Skeletal muscle tissue (tissue), 4 donors: ENCODE data around the gene ARHGEF33. TPM values are rescaled to one million over a fixed set of nuclear protein-coding genes. Genes with fewer than 3 reads are reported as not detected.

ENCODE experiments used
- H3K27ac ChIP-seq: one replicate; pipeline ENCODE4 v1.7.0; 2013; ENCODE audit warnings: mild to moderate bottlenecking, low read depth, low read length, inconsistent platforms
- H3K27me3 ChIP-seq, 3 donors: one replicate each; pipeline ENCODE4 v1.7.0; 2013; ENCODE audit warnings: low read length in 3 of 3; ENCODE audit not compliant: control insufficient read depth in 3 of 3, insufficient read depth in 3 of 3
- H3K36me3 ChIP-seq, 3 donors: one replicate each; pipeline ENCODE4 v1.7.0; 2013; ENCODE audit warnings: low read length in 3 of 3; ENCODE audit not compliant: control insufficient read depth in 3 of 3, insufficient read depth in 3 of 3
- H3K4me1 ChIP-seq, 3 donors: one replicate each; pipeline ENCODE4 v1.7.0; 2013; ENCODE audit warnings: low read length in 3 of 3, mild to moderate bottlenecking in 3 of 3; ENCODE audit not compliant: control insufficient read depth in 3 of 3, insufficient read depth in 3 of 3
- H3K4me3 ChIP-seq, 3 donors: one replicate each; pipeline ENCODE4 v1.7.0; 2013; ENCODE audit warnings: low read length in 3 of 3
- H3K9ac ChIP-seq, 3 donors: one replicate each; pipeline ENCODE4 v1.7.0; 2013; ENCODE audit warnings: low read length in 3 of 3, mild to moderate bottlenecking in 3 of 3, moderate library complexity in 2 of 3, low read depth in 1 of 3
- H3K9me3 ChIP-seq, 3 donors: one replicate each; pipeline ENCODE4 v1.7.0; 2013; ENCODE audit warnings: low read length in 3 of 3; ENCODE audit not compliant: control insufficient read depth in 3 of 3
- total RNA-seq: library from RNA; depleted of rRNA; stranded (reverse); fragments of >200 nt; gene quantifications from one replicate; pipeline ENCODE4 v1.2.3, GENCODE V29; 2014
- donor health status: Osteomylitis.

The ARHGEF33 gene
- total RNA-seq, 1 donor from 2014 or later: under 0.01 TPM

GRCh38 chr2:38948387-38948882, 58.8 kb downstream of the ARHGEF33 start:
- no peaks in the 10 kb centered on the region for H3K4me1 ChIP-seq
- H3K9ac ChIP-seq: no peak overlapping the region
- H3K9me3 ChIP-seq: no peaks in the 10 kb centered on the region

DNA sequence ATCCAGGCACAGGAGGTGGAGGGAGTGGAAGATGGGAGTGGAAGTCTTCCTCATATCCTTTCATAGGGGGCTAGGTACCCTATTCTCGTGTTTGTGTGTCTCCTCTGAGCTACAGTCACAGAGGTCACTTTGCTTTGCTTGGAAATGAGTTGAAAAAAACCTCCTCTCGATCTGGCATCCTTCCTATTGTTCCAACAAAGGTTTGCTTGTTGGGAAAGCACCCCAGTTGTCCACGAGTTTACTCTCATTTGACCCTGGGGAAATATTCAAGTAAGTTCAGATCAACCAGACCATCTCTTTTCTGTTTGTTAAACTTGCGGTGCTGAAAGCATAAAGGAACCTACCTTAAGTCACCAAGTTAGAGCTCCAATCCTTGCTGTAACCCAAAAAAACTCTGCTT, 59.3 kb downstream of the ARHGEF33 start:
- Histone ChIP-seq H3K4me1 (no peaks in the 10 kb centered on the region), H3K36me3 (no peaks in the 10 kb centered on the region), H3K9me3 (no peaks in the 10 kb centered on the region), H3K27ac (no peak overlapping the region), H3K27me3 (no peaks in the 10 kb centered on the region), H3K4me3 (no peak overlapping the region), H3K9ac (no peak overlapping the region)

More at GRCh38 chr2:38948387-38948882, 58.8 kb downstream of the ARHGEF33 start:
- H3K36me3 ChIP-seq: no peaks in the 10 kb centered on the region
- no peaks in the 10 kb centered on the region for H3K27me3 ChIP-seq
- no peak overlapping the region for H3K4me3 ChIP-seq
- H3K27ac ChIP-seq: no peak overlapping the region

- Histone ChIP-seq H3K27ac (no peak overlapping the region), H3K9me3 (no peaks in the 10 kb centered on the region), H3K9ac (no peak overlapping the region), H3K36me3 (no peaks in the 10 kb centered on the region), H3K4me1 (no peaks in the 10 kb centered on the region), H3K27me3 (no peaks in the 10 kb centered on the region), H3K4me3 (no peak overlapping the region)
Observed at GRCh38 chr2:38951766-38952165, 62.1 kb downstream of the ARHGEF33 start.

DNA sequence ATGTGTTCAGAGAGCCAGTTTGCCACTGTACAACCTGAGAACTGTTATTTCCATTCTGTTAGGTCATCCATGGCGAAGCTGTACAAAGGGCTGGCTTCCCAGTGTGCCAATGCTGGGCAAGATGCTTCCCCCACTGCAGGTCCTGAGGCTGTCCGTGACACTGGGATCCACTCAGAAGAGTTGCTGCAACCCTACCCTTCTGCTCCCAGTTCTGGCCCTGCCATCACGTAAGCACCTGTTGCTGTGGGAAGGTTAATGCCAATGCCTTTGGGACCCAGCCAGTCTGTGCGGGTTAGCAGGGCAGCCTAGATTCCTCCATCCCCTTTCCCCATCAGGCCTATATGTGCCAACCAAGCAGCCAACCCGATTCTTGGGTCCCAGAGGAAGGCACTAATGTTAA, 68.3 kb downstream of the ARHGEF33 start:
- H3K4me1 ChIP-seq: peaks cover 13 to 18% (median 17%) of the 10 kb centered on the region in 3 donors
- H3K27me3 ChIP-seq: peaks cover 0 to 2% (median 0%) of the 10 kb centered on the region in 3 donors
- H3K9me3 ChIP-seq: peaks cover 0 to 3% (median 0%) of the 10 kb centered on the region in 3 donors
- H3K36me3 ChIP-seq: no peaks in the 10 kb centered on the region
- no peak overlapping the region for H3K27ac ChIP-seq
- H3K9ac ChIP-seq: no peak overlapping the region
- no peak overlapping the region for H3K4me3 ChIP-seq

DNA sequence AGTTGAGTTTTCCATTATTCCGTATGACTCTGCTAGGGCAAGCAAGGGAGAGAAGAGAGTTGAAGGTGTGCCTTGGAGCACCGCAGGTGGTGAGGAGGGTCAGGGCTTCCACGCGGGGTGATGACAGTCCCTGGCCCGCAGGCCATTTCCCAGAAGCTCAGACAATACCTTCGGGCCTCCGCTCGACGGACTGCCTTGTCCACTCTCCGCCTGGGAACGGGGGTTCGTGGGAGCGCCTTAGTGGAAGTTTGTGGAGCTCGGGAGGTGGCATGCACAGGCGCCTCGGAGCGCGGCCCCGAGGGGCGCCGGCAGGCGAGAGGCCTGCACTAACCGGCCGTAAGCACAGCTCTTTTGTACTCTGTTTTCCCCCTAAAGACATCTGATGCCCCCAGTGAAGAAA, 69.8 kb downstream of the ARHGEF33 start:
- Histone ChIP-seq H3K4me3 (peak overlapping the region in 1 of 3 donors; percentile 66), H3K9ac (peak overlapping the region in 1 of 3 donors; percentile 66), H3K36me3 (no peaks in the 10 kb centered on the region), H3K27ac (no peak overlapping the region), H3K4me1 (peaks cover 13 to 18% (median 17%) of the 10 kb centered on the region in 3 donors), H3K27me3 (peaks cover 0 to 2% (median 0%) of the 10 kb centered on the region in 3 donors), H3K9me3 (peaks cover 0 to 3% (median 0%) of the 10 kb centered on the region in 3 donors)

DNA sequence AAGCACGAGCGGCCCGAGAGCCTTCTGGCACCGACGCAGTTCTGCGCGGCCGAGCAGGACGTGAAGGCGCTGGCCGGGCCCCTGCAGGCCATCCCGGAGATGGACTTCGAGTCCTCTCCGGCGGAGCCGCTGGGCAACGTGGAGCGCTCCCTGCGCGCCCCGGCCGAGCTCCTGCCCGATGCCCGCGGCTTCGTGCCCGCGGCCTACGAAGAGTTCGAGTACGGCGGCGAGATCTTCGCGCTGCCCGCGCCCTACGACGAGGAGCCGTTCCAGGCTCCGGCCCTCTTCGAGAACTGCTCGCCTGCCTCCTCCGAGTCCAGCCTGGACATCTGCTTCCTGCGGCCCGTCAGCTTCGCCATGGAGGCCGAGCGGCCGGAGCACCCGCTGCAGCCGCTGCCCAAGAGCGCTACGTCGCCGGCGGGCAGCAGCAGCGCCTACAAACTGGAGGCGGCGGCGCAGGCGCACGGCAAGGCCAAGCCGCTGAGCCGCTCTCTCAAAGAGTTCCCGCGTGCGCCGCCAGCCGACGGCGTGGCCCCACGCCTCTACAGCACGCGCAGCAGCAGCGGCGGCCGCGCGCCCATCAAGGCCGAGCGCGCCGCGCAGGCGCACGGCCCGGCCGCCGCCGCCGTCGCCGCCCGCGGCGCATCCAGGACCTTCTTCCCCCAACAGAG, 70.4 kb downstream of the ARHGEF33 start:
- H3K27me3 ChIP-seq: peaks cover 0 to 2% (median 0%) of the 10 kb centered on the region in 3 donors
- H3K36me3 ChIP-seq: no peaks in the 10 kb centered on the region
- H3K4me1 ChIP-seq: peaks cover 13 to 18% (median 17%) of the 10 kb centered on the region in 3 donors
- H3K27ac ChIP-seq: no peak overlapping the region
- peak overlapping the region; percentile 62 to 67 (median 66) for H3K4me3 ChIP-seq
- H3K9me3 ChIP-seq: peaks cover 0 to 3% (median 0%) of the 10 kb centered on the region in 3 donors
- H3K9ac ChIP-seq: peak overlapping the region in 1 of 3 donors; percentile 66

DNA sequence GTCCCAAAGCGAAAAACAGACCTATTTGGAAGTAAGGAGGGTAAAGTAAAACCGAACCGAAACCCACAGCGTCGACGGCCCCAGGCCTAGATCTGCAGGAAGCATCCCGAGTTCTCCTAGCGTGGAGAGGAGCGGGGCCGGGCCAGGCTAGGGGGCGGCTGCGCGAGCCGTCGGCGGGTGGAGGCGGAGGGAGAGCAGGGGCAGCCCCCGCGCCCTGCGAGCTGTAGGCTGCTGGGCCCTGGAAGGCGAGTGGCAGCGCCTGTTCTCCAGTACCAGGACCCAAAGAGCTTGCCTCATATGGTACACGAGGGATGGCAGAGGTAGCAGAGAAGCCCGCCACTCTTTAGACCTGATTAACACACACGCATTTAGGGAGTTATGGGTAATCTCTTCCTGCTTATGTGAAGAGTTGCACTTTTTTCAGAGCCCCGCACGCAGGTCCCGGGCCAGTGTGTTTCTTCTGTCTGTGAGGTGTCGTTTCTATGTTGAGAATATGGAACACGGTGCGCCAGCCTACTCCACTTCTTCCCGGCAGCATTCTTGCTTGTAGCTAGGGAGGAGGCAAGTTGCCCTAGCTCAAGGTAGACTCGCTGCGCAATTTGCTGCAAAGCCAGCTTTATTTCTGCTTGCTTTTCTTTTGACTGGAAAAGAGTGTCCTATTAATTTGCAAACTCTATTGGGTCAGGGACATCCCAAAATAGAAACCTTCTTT, 71.1 kb downstream of the ARHGEF33 start:
- H3K9me3 ChIP-seq: peaks cover 0 to 3% (median 0%) of the 10 kb centered on the region in 3 donors
- peak overlapping the region; percentile 48 to 66 (median 52) for H3K4me3 ChIP-seq
- H3K27me3 ChIP-seq: peaks cover 0 to 2% (median 0%) of the 10 kb centered on the region in 3 donors
- no peak overlapping the region for H3K27ac ChIP-seq
- H3K4me1 ChIP-seq: peaks cover 13 to 18% (median 17%) of the 10 kb centered on the region in 3 donors
- no peak overlapping the region for H3K9ac ChIP-seq
- no peaks in the 10 kb centered on the region for H3K36me3 ChIP-seq

DNA sequence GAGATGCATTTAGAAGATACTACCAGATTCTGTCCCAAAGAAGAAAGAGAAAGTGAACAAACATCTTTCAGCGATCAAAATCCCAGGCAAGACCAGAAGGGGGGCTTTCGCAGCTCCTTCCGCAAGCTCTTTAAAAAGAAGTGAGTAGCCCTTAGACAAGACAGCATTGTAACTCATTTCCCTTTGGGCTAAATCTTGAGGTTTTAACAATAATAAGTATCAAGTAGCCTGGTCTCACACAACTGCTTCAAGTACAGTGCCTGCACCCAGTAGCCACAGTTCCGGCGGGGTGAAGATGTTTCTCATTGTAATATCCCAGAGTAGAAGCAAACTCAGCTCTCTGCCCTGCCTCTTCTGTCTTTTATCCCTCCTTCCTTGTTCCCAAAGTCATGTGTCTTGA, 76.3 kb downstream of the ARHGEF33 start:
- H3K27ac ChIP-seq: no peak overlapping the region
- H3K9me3 ChIP-seq: no peaks in the 10 kb centered on the region
- no peaks in the 10 kb centered on the region for H3K27me3 ChIP-seq
- peaks cover 0 to under 1% (median 0%) of the 10 kb centered on the region in 3 donors for H3K4me1 ChIP-seq
- H3K36me3 ChIP-seq: no peaks in the 10 kb centered on the region
- no peak overlapping the region for H3K9ac ChIP-seq
- H3K4me3 ChIP-seq: no peak overlapping the region

DNA sequence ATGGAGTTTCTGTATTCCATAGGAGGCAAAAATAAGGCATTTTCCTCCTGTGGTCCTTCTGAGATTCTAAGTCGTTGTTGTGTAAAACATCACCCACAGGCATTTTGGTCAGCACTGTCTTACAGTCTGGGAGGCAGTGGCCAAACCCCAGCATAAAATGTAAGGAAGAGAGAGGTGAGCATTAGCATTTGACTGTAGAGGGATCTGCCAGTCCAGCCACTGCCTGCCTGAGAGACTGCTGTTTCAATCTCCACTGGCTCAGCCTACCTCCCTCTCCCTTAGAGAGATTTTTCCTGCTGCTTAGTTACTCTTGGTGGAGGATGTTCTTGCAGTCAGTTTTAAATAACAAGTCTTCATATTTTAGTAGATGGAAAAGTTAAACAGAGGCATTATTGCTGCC, 77.0 kb downstream of the ARHGEF33 start:
- no peaks in the 10 kb centered on the region for H3K9me3 ChIP-seq
- no peaks in the 10 kb centered on the region for H3K27me3 ChIP-seq
- H3K4me1 ChIP-seq: no peaks in the 10 kb centered on the region
- H3K4me3 ChIP-seq: no peak overlapping the region
- no peaks in the 10 kb centered on the region for H3K36me3 ChIP-seq
- no peak overlapping the region for H3K27ac ChIP-seq
- no peak overlapping the region for H3K9ac ChIP-seq

DNA sequence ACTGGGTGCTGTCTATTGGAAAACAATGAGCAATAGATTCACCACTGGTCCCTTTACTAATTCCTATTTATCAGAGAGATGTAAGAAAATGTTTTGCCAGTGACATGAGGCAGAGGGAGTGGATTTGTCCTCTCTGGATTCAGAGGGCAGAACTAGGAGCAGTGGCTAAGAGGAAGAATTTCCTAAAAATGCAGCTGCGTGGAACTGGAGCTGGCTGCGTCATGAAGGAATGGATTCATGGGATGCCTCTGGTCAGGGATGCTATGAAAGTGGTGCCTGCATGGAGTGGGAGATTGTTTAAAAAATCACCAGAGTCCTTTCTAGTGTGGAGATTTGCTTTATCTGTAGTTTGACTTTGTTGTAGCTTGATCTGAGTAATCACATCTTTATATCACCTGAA, 78.3 kb downstream of the ARHGEF33 start:
- Histone ChIP-seq H3K27ac (no peak overlapping the region), H3K9me3 (no peaks in the 10 kb centered on the region), H3K9ac (no peak overlapping the region), H3K36me3 (no peaks in the 10 kb centered on the region), H3K27me3 (no peaks in the 10 kb centered on the region), H3K4me3 (no peak overlapping the region), H3K4me1 (no peaks in the 10 kb centered on the region)
